Measurements from ENCODE around the gene BAHD1.

DNA sequence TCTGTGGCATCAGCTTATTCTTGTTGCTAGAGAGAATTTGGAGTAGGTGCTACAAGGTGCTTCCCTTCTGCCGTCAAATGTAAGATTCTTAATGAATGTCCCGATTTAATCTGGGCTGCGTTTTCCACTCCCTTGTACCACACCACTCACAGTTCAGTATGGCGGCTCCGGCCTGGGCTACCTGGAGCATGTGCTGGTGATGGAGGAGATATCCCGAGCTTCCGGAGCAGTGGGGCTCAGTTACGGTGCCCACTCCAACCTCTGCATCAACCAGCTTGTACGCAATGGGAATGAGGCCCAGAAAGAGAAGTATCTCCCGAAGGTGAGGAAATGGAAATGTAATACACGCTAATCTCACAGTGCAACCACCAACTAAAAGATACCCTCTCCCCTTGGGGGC is 30.3 kb upstream of the BAHD1 start:
- TF ChIP-seq, protein P1, sequence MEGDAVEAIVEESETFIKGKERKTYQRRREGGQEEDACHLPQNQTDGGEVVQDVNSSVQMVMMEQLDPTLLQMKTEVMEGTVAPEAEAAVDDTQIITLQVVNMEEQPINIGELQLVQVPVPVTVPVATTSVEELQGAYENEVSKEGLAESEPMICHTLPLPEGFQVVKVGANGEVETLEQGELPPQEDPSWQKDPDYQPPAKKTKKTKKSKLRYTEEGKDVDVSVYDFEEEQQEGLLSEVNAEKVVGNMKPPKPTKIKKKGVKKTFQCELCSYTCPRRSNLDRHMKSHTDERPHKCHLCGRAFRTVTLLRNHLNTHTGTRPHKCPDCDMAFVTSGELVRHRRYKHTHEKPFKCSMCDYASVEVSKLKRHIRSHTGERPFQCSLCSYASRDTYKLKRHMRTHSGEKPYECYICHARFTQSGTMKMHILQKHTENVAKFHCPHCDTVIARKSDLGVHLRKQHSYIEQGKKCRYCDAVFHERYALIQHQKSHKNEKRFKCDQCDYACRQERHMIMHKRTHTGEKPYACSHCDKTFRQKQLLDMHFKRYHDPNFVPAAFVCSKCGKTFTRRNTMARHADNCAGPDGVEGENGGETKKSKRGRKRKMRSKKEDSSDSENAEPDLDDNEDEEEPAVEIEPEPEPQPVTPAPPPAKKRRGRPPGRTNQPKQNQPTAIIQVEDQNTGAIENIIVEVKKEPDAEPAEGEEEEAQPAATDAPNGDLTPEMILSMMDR (IDR thresholded peaks at IDR 0.05) = no peak
- TF ChIP-seq POLR2A (IDR thresholded peaks at IDR 0.05) = no peak
